HCT116 (cell line): Measurements from ENCODE around the gene SLC16A7. TPM values are rescaled to one million over a fixed set of nuclear protein-coding genes. Genes with fewer than 3 reads are reported as not detected.
"Not testable (repeated sequence)": the region's sequence is repeated elsewhere in the genome, so short reads cannot be mapped to it uniquely, and the experiment has no call there.

ENCODE experiments used
- ATAC-seq: fragments of 200-7000 bp; cut with Tn5 transposase; 2 replicates; pipeline ENCODE4 v1.9.1; 2020; ENCODE audit warnings: mild to moderate bottlenecking, moderate library complexity
- BruUV-seq: library from RNA; stranded (reverse); fragments of 400-500 nt; replicated peaks from 2 replicates; lab custom pipeline; 2021; lab: Mats Ljungman, UMichigan
- CTCF ChIA-PET: fragments of 300-600 bp; sonication (Branson Sonifier 250); formaldehyde crosslinking; loops from one replicate; lab custom pipeline; 2021; ENCODE audit warnings: antibody characterized with exemption; lab: Charles Lee
- POLR2A ChIA-PET: fragments of 300-600, 350-600 bp; sonication (Branson Sonifier 250); formaldehyde crosslinking; loops from one replicate; lab custom pipeline; 2021; ENCODE audit warnings: antibody characterized with exemption; lab: Charles Lee
- RAD21 ChIA-PET, 2 experiments: fragments of 300-600 bp; sonication (Branson Sonifier 250); formaldehyde crosslinking; loops; one replicate each; lab custom pipeline; 2023; ENCODE audit warnings: low total read pairs in 2 of 2; ENCODE audit not compliant: uncharacterized antibody in 2 of 2, unreplicated experiment in 2 of 2, low non-redundant PET in 1 of 2; lab: Charles Lee
- DNase-seq: peaks from one replicate; pipeline ENCODE4 v3.0.0-alpha.2; 2010; ENCODE audit warnings: low read depth, low spot score
- H2AFZ ChIP-seq: fragments of 200-600 bp; shearing (Covaris generic), sonication (generic); 2 replicates; pipeline ENCODE4 v1.6.1; 2017; ENCODE audit warnings: low read depth, mixed run types, mixed read lengths, antibody characterized with exemption, low read length; ENCODE audit not compliant: poor library complexity, severe bottlenecking
- H3K27ac ChIP-seq: 2 replicates; pipeline ENCODE4 v1.5.1; 2012; ENCODE audit warnings: low read depth, low read length
- H3K27me3 ChIP-seq: fragments of 200-600 bp; sonication (generic); 2 replicates; pipeline ENCODE4 v1.6.1; 2016; ENCODE audit warnings: mixed run types, low read length, mixed read lengths; ENCODE audit not compliant: insufficient read depth
- H3K36me3 ChIP-seq, 2 experiments: fragments of 200-500 bp in 1 of 2; fragments of 200-600 bp in 1 of 2; sonication (Bioruptor generic) in 1 of 2; sonication (generic) in 1 of 2; 2 replicates each; pipeline versions ENCODE4 v1.5.1 to v1.6.1; 2014 to 2016; ENCODE audit warnings: low read length in 2 of 2, inconsistent platforms in 1 of 2, mixed read lengths in 1 of 2, mixed run types in 1 of 2; ENCODE audit not compliant: insufficient read depth in 2 of 2, control insufficient read depth in 1 of 2
- H3K4me1 ChIP-seq, 2 experiments: fragments of 200-600 bp in 1 of 2; sonication (generic) in 1 of 2; 2 replicates each; pipeline versions ENCODE4 v1.5.1 to v1.6.1; 2012 to 2017; ENCODE audit warnings: low read length in 2 of 2, inconsistent platforms in 1 of 2, mild to moderate bottlenecking in 1 of 2, mixed read lengths in 1 of 2, mixed run types in 1 of 2, moderate library complexity in 1 of 2; ENCODE audit not compliant: insufficient read depth in 2 of 2, control insufficient read depth in 1 of 2
- H3K4me2 ChIP-seq: fragments of 200-600 bp; sonication (generic); 2 replicates; pipeline ENCODE4 v1.6.1; 2017; ENCODE audit warnings: mixed run types, low read length, mixed read lengths
- H3K4me3 ChIP-seq, 2 experiments: fragments of 200-600 bp in 1 of 2; sonication (generic) in 1 of 2; replicated peaks in 1 of 2; 2 replicates each; pipeline ENCODE4 v1.5.1; 2011 to 2016; ENCODE audit warnings: low read length in 2 of 2, control low read depth in 1 of 2, low read depth in 1 of 2, mild to moderate bottlenecking in 1 of 2, mixed read lengths in 1 of 2, mixed run types in 1 of 2
- H3K79me2 ChIP-seq: fragments of 200-600 bp; sonication (generic); 2 replicates; pipeline ENCODE4 v1.6.1; 2017; ENCODE audit warnings: mild to moderate bottlenecking, mixed run types, low read length, moderate library complexity, mixed read lengths; ENCODE audit not compliant: insufficient read depth
- H3K9ac ChIP-seq: fragments of 200-600 bp; sonication (generic); 2 replicates; pipeline ENCODE4 v1.6.1; 2016; ENCODE audit warnings: low read length, mixed read lengths
- H3K9me2 ChIP-seq: fragments of 200-600 bp; sonication (generic), shearing (Covaris generic); 2 replicates; pipeline ENCODE4 v1.6.1; 2017; ENCODE audit warnings: mixed run types, mild to moderate bottlenecking, moderate library complexity; ENCODE audit not compliant: insufficient read depth
- H3K9me3 ChIP-seq, 2 experiments: fragments of 200-500 bp in 1 of 2; fragments of 200-600 bp in 1 of 2; sonication (Bioruptor generic) in 1 of 2; sonication (generic) in 1 of 2; 2 replicates each; pipeline ENCODE4 v1.6.1; 2014 to 2017; ENCODE audit warnings: low read length in 2 of 2, mixed read lengths in 2 of 2, inconsistent platforms in 1 of 2, low read depth in 1 of 2, mild to moderate bottlenecking in 1 of 2, mixed run types in 1 of 2, moderate library complexity in 1 of 2; ENCODE audit not compliant: control insufficient read depth in 1 of 2, insufficient read depth in 1 of 2
- H4K20me1 ChIP-seq: fragments of 200-600 bp; sonication (generic), shearing (Covaris generic); 2 replicates; pipeline ENCODE4 v1.6.1; 2017; ENCODE audit warnings: mixed run types, mild to moderate bottlenecking, moderate library complexity; ENCODE audit not compliant: insufficient read depth
- YY1 ChIP-seq: IDR thresholded peaks from 2 replicates; pipeline ENCODE4 v1.6.1; 2011; ENCODE audit warnings: low read length, low read depth, moderate library complexity, mild to moderate bottlenecking; ENCODE audit not compliant: insufficient replicate concordance; ENCODE audit errors: extremely low read depth
- ZFX ChIP-seq: fragments of 450-650 bp; IDR thresholded peaks from 2 replicates; pipeline ENCODE4 v1.6.1; 2017
- intact Hi-C: fragments of 100-400 bp; cut with micrococcal nuclease; formaldehyde crosslinking; loops from 2 replicates; pipeline ENCODE4 v1.10.0; 2022
- total RNA-seq: library from RNA; stranded (reverse); gene quantifications from one replicate; pipeline ENCODE4 v1.2.1, GENCODE V29; 2021; ENCODE audit not compliant: unreplicated experiment
- TF ChIP-seq, protein P1 (sequence below), 3 experiments: fragments of 200-600 bp in 1 of 3; sonication (generic) in 1 of 3; IDR thresholded peaks in 2 of 3; conservative IDR thresholded peaks in 1 of 3; 2 replicates each; pipeline ENCODE4 v1.5.1; 2012 to 2017; ENCODE audit warnings: low read depth in 2 of 3, low read length in 2 of 3, antibody characterized with exemption in 1 of 3, borderline replicate concordance in 1 of 3, control low read depth in 1 of 3, mild to moderate bottlenecking in 1 of 3, mixed read lengths in 1 of 3, mixed run types in 1 of 3, moderate library complexity in 1 of 3; ENCODE audit not compliant: insufficient read depth in 1 of 3

SLC16A7 gene
- total RNA-seq, 1 experiment from 2014 or later = 10.0 TPM

DNA sequence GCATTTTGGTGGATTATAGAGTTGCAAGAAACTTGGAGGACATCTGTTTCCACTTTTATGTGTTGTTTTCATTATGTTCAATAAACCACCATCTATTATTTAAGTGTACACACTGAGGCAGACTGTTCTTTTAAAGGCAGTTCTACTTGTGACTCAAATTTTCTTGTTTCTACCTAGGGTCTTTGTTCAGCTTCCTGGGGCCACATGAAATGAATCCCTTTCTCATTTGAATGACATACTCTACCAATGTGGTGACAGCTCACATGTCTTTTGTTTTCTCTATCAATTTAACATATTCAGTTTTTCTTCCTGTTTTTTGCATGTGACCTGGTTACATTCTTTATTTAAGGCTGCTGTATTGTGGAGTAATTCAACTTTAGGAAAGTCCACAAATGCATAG lies 7.9 kb downstream of the SLC16A7 start:
- Histone ChIP-seq H3K4me3 (no peak overlapping the region), H3K27me3 (no peaks in the 10 kb centered on the region), H4K20me1 (no peaks in the 10 kb centered on the region), H3K27ac (no peak overlapping the region), H3K9me2 (no peaks in the 10 kb centered on the region), H3K9me3 (no peaks in the 10 kb centered on the region), H3K4me2 (no peak overlapping the region), H3K9ac (no peak overlapping the region), H3K36me3 (no peaks in the 10 kb centered on the region), H3K79me2 (no peaks in the 10 kb centered on the region), H2AFZ (no peak overlapping the region), H3K4me1 (no peaks in the 10 kb centered on the region)
- POLR2A ChIA-PET = no interaction called here
- RAD21 ChIA-PET = no interaction called here
- BruUV-seq = no TSS peak
- CTCF ChIA-PET = no interaction called here
- DNase-seq (no peak), ATAC-seq (no peak)
- TF ChIP-seq, protein P1, sequence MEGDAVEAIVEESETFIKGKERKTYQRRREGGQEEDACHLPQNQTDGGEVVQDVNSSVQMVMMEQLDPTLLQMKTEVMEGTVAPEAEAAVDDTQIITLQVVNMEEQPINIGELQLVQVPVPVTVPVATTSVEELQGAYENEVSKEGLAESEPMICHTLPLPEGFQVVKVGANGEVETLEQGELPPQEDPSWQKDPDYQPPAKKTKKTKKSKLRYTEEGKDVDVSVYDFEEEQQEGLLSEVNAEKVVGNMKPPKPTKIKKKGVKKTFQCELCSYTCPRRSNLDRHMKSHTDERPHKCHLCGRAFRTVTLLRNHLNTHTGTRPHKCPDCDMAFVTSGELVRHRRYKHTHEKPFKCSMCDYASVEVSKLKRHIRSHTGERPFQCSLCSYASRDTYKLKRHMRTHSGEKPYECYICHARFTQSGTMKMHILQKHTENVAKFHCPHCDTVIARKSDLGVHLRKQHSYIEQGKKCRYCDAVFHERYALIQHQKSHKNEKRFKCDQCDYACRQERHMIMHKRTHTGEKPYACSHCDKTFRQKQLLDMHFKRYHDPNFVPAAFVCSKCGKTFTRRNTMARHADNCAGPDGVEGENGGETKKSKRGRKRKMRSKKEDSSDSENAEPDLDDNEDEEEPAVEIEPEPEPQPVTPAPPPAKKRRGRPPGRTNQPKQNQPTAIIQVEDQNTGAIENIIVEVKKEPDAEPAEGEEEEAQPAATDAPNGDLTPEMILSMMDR (IDR thresholded peaks at IDR 0.05 in 2 of 3, conservative IDR thresholded peaks at IDR 0.05 in 1 of 3; ENCODE audit: borderline replicate concordance in 1 of 3, insufficient read depth in 1 of 3, low read depth in 2 of 3, low read length in 2 of 3) = no peak
- TF ChIP-seq YY1 (no peak), ZFX (no peak)
- intact Hi-C loops = no loop called here

DNA sequence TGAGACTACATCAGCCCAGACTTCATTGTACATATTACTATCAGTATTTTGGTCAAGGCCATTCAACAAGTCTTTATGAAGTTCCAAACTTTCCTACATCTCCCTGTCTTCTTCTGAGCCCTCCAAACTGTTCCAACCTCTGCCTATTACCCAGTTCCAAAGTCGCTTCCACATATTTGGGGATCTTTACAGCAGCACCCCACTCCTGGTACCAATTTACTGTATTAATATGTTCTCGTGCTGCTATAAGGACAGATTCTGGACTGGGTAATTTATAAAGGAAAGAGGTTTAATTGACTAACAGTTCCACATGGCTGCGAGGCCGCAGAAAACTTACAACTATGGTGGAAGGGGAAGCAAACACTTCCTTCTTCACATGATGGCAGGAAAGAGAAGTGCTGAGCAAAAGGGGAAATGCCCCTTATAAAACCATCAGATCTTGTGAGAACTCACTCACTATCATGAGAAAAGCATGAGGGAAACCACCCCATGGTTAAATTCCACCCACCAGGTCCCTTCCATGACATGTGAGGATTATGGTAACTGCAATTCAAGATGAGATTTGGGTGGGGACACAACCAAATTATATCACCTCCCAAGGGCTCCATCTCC lies 17.1 kb downstream of the SLC16A7 start:
- H3K4me1 ChIP-seq, H3K27me3 ChIP-seq, CTCF ChIA-PET, H3K79me2 ChIP-seq, intact Hi-C loops, H3K4me3 ChIP-seq, H3K9ac ChIP-seq, H4K20me1 ChIP-seq, H2AFZ ChIP-seq, RAD21 ChIA-PET, DNase-seq, H3K9me2 ChIP-seq, H3K4me2 ChIP-seq, ATAC-seq, POLR2A ChIA-PET, H3K27ac ChIP-seq, H3K36me3 ChIP-seq, BruUV-seq: not testable (repeated sequence)
- H3K9me3 ChIP-seq = peaks cover 0 to 12% of the 10 kb centered on the region in 2 experiments; a peak in 2 of 4 replicates
